K562 (cell line): ENCODE results near the gene MYH9. TPM values are rescaled to one million over a fixed set of nuclear protein-coding genes. Genes with fewer than 3 reads are reported as not detected.

Source experiments
- PHF21A ChIP-seq: fragments of 450-650 bp; IDR thresholded peaks from 2 replicates; pipeline ENCODE4 v1.6.1; 2017; ENCODE audit warnings: low read depth, borderline replicate concordance
- POLR2AphosphoS5 ChIP-seq: IDR thresholded peaks from 2 replicates; pipeline ENCODE4 v1.6.1; 2011; ENCODE audit warnings: mild to moderate bottlenecking, low read depth, low read length, moderate library complexity; ENCODE audit not compliant: control insufficient read depth, insufficient read depth
- SMARCA4 ChIP-seq: fragments of 450-650 bp; IDR thresholded peaks from 2 replicates; pipeline ENCODE4 v1.6.1; 2016
- SNIP1 ChIP-seq: fragments of 450-650 bp; IDR thresholded peaks from 2 replicates; pipeline ENCODE4 v1.7.1; 2017; ENCODE audit warnings: low read depth, mild to moderate bottlenecking
- ZNF347 ChIP-seq: fragments of 450-650 bp; formaldehyde crosslinking; IDR thresholded peaks from 2 replicates; pipeline ENCODE4 v1.4.0; 2020; ENCODE audit warnings: low read depth, mild to moderate bottlenecking, moderate library complexity
- polyA plus RNA-seq, 8 experiments: library from polyadenylated mRNA; depleted of rRNA in 4 of 8; stranded (reverse) in 5 of 8; unstranded in 3 of 8; fragments of >200 nt; fragmentation: Nextera tagmentation in 2 of 8; fragmentation: Illumina TruSeq in 1 of 8; extraction: Ambion mirVana in 2 of 8; extraction: Trizol in 1 of 8; gene quantifications; 2 replicates each; pipeline versions ENCODE4 v1.2.1 to v1.2.3, GENCODE V29; 2011 to 2014; ENCODE audit warnings: inconsistent platforms in 1 of 8, missing spikeins in 1 of 8
- total RNA-seq, 7 experiments: library from RNA; depleted of rRNA in 6 of 7; stranded (reverse); fragments of >200 nt in 6 of 7; fragmentation: Illumina TruSeq in 2 of 7; extraction: Trizol in 2 of 7; gene quantifications; 2 replicates each; pipeline versions ENCODE4 v1.2.1 to v1.2.3, GENCODE V29; 2011 to 2021; ENCODE audit warnings: low replicate concordance in 1 of 7
- TF ChIP-seq, protein P1 (sequence below), 2 experiments: fragments of 450-650 bp; formaldehyde crosslinking in 1 of 2; IDR thresholded peaks; 2 replicates each; pipeline versions ENCODE4 v1.4.0 to v1.6.1; 2014 to 2020; ENCODE audit warnings: mild to moderate bottlenecking in 2 of 2, borderline replicate concordance in 1 of 2, low read depth in 1 of 2
- TF ChIP-seq, protein P2 (sequence below): sonication (generic); formaldehyde crosslinking; IDR thresholded peaks from 2 replicates; pipeline ENCODE4 v1.8.1; 2023; ENCODE audit warnings: mild to moderate bottlenecking, missing genetic modification reagents
- TF ChIP-seq, protein P3 (sequence below): sonication (generic); formaldehyde crosslinking; IDR thresholded peaks from 2 replicates; pipeline ENCODE4 v1.9.0; 2022; ENCODE audit warnings: mild to moderate bottlenecking, missing genetic modification reagents
- TF ChIP-seq, protein P4 (sequence below): IDR thresholded peaks from 2 replicates; pipeline ENCODE4 v1.6.1; 2011; ENCODE audit warnings: borderline replicate concordance, low read depth, mild to moderate bottlenecking, moderate library complexity, low read length; ENCODE audit not compliant: insufficient read depth, poor library complexity, severe bottlenecking
- TF ChIP-seq, protein P5 (sequence below): sonication (generic); formaldehyde crosslinking; IDR thresholded peaks from 2 replicates; pipeline ENCODE4 v1.8.0; 2022; ENCODE audit warnings: missing genetic modification reagents, mild to moderate bottlenecking, moderate library complexity, borderline replicate concordance
- TF ChIP-seq, protein P6 (sequence below), 2 experiments: IDR thresholded peaks; 2 replicates each; pipeline ENCODE4 v1.6.1; 2011; ENCODE audit warnings: borderline replicate concordance in 1 of 2, control low read depth in 1 of 2, low read depth in 1 of 2, low read length in 1 of 2, mild to moderate bottlenecking in 1 of 2, mixed read lengths in 1 of 2, moderate library complexity in 1 of 2; ENCODE audit not compliant: insufficient read depth in 1 of 2, insufficient read length in 1 of 2, poor library complexity in 1 of 2, severe bottlenecking in 1 of 2; ENCODE audit errors: extremely low read depth in 1 of 2

Gene MYH9
- total and polyA plus RNA-seq, 9 of the 15 experiments (the other 6 are each of a cell fraction or from before 2014, with no cell fraction given) = 0.71 to 111 (median 24.6) TPM

DNA sequence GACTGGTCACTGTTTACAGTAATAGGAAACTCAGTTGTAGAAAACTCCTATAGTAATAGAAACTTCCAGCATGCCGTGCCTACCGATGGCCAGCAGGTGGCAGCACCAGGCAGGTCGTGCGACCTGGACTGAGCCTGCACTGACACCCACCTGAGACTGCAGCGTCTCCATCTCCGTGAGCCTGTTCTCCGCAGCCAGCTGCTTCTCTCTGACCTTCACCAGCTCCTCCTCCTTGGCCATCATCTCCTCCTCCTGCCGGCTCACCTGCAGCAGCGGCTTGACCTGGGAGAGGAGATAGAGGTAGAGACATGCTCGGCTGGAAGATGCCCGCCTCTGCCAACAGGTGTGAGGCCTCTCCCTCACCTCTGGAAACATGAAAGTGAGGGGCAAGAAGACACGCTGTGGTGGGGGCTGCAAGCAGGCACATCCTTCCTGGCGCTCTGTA is 86.4 kb downstream of the MYH9 start (continued):
- TF ChIP-seq, protein P1, sequence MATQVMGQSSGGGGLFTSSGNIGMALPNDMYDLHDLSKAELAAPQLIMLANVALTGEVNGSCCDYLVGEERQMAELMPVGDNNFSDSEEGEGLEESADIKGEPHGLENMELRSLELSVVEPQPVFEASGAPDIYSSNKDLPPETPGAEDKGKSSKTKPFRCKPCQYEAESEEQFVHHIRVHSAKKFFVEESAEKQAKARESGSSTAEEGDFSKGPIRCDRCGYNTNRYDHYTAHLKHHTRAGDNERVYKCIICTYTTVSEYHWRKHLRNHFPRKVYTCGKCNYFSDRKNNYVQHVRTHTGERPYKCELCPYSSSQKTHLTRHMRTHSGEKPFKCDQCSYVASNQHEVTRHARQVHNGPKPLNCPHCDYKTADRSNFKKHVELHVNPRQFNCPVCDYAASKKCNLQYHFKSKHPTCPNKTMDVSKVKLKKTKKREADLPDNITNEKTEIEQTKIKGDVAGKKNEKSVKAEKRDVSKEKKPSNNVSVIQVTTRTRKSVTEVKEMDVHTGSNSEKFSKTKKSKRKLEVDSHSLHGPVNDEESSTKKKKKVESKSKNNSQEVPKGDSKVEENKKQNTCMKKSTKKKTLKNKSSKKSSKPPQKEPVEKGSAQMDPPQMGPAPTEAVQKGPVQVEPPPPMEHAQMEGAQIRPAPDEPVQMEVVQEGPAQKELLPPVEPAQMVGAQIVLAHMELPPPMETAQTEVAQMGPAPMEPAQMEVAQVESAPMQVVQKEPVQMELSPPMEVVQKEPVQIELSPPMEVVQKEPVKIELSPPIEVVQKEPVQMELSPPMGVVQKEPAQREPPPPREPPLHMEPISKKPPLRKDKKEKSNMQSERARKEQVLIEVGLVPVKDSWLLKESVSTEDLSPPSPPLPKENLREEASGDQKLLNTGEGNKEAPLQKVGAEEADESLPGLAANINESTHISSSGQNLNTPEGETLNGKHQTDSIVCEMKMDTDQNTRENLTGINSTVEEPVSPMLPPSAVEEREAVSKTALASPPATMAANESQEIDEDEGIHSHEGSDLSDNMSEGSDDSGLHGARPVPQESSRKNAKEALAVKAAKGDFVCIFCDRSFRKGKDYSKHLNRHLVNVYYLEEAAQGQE (IDR thresholded peaks at IDR 0.05; ENCODE audit: borderline replicate concordance) = peak; percentile 79
- TF ChIP-seq, protein P1 (CRISPR knock-in tag; IDR thresholded peaks at IDR 0.05; ENCODE audit: low read depth) = no peak
- TF ChIP-seq ZNF347 (CRISPR knock-in tag) = no peak
- TF ChIP-seq, protein P2, sequence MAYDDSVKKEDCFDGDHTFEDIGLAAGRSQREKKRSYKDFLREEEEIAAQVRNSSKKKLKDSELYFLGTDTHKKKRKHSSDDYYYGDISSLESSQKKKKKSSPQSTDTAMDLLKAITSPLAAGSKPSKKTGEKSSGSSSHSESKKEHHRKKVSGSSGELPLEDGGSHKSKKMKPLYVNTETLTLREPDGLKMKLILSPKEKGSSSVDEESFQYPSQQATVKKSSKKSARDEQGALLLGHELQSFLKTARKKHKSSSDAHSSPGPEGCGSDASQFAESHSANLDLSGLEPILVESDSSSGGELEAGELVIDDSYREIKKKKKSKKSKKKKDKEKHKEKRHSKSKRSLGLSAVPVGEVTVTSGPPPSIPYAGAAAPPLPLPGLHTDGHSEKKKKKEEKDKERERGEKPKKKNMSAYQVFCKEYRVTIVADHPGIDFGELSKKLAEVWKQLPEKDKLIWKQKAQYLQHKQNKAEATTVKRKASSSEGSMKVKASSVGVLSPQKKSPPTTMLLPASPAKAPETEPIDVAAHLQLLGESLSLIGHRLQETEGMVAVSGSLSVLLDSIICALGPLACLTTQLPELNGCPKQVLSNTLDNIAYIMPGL = no peak
- TF ChIP-seq POLR2AphosphoS5 = no peak
- no peak for TF ChIP-seq PHF21A
- TF ChIP-seq, protein P3, sequence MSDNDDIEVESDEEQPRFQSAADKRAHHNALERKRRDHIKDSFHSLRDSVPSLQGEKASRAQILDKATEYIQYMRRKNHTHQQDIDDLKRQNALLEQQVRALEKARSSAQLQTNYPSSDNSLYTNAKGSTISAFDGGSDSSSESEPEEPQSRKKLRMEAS (CRISPR knock-in tag) = 0 out of 2 replicates have a peak, but pooled peaks have one; percentile 23
- TF ChIP-seq, protein P4, sequence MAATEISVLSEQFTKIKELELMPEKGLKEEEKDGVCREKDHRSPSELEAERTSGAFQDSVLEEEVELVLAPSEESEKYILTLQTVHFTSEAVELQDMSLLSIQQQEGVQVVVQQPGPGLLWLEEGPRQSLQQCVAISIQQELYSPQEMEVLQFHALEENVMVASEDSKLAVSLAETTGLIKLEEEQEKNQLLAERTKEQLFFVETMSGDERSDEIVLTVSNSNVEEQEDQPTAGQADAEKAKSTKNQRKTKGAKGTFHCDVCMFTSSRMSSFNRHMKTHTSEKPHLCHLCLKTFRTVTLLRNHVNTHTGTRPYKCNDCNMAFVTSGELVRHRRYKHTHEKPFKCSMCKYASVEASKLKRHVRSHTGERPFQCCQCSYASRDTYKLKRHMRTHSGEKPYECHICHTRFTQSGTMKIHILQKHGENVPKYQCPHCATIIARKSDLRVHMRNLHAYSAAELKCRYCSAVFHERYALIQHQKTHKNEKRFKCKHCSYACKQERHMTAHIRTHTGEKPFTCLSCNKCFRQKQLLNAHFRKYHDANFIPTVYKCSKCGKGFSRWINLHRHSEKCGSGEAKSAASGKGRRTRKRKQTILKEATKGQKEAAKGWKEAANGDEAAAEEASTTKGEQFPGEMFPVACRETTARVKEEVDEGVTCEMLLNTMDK = peak; percentile 67
- TF ChIP-seq SMARCA4 = no peak
- TF ChIP-seq, protein P5, sequence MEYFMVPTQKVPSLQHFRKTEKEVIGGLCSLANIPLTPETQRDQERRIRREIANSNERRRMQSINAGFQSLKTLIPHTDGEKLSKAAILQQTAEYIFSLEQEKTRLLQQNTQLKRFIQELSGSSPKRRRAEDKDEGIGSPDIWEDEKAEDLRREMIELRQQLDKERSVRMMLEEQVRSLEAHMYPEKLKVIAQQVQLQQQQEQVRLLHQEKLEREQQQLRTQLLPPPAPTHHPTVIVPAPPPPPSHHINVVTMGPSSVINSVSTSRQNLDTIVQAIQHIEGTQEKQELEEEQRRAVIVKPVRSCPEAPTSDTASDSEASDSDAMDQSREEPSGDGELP = peak; percentile 33; the same call in 1 of the 2 replicates
- no peak for TF ChIP-seq SNIP1
- TF ChIP-seq, protein P6, sequence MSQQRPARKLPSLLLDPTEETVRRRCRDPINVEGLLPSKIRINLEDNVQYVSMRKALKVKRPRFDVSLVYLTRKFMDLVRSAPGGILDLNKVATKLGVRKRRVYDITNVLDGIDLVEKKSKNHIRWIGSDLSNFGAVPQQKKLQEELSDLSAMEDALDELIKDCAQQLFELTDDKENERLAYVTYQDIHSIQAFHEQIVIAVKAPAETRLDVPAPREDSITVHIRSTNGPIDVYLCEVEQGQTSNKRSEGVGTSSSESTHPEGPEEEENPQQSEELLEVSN (IDR thresholded peaks at IDR 0.05; ENCODE audit: borderline replicate concordance in 1 of 2, extremely low read depth in 1 of 2, insufficient read depth in 1 of 2, insufficient read length in 1 of 2, low read depth in 1 of 2, low read length in 1 of 2, poor library complexity in 1 of 2, severe bottlenecking in 1 of 2) = no peak
